Measurements from ENCODE around the gene FMO2.

FMO2 gene

GRCh38 chr1:171258943-171259342, 73.8 kb downstream of the FMO2 start:
- H3K79me2 ChIP-seq = no peaks in the 10 kb centered on the region
- no peaks in the 10 kb centered on the region for H3K36me3 ChIP-seq (ENCODE audit: control insufficient read depth, insufficient read depth, low read length)
- H3K4me1 ChIP-seq = peaks cover 7% of the 10 kb centered on the region
- no peak overlapping the region for H3K27ac ChIP-seq
- no peaks in the 10 kb centered on the region for H3K27me3 ChIP-seq (ENCODE audit: control insufficient read depth, insufficient read depth, low read length)
- H3K9me3 ChIP-seq (ENCODE audit: control insufficient read depth, low read length) = no peaks in the 10 kb centered on the region
- H3K4me2 ChIP-seq (ENCODE audit: low read length) = no peak overlapping the region
- no peak overlapping the region for H3K9ac ChIP-seq
- H2AFZ ChIP-seq = no peak overlapping the region
- TF ChIP-seq CTCF (IDR thresholded peaks at IDR 0.05) = no peak
- H3K4me3 ChIP-seq (ENCODE audit: low read depth, low read length) = no peak overlapping the region
